Daoy (cell line): ENCODE results near the gene IPMK. TPM values are rescaled to one million over a fixed set of nuclear protein-coding genes. Genes with fewer than 3 reads are reported as not detected.
"Not testable (repeated sequence)": the region's sequence is repeated elsewhere in the genome, so short reads cannot be mapped to it uniquely, and the experiment has no call there.

Experiments used
- DNase-seq: peaks from one replicate; pipeline ENCODE4 v3.0.0-alpha.2; 2015; ENCODE audit warnings: low read depth
- total RNA-seq: library from RNA; depleted of rRNA; stranded (reverse); fragments of >200 nt; shearing (Covaris generic); gene quantifications from 2 replicates; pipeline ENCODE4 v1.2.3, GENCODE V29; 2014

The IPMK gene
- total RNA-seq, 1 experiment from 2014 or later, result 3.9 TPM

DNA sequence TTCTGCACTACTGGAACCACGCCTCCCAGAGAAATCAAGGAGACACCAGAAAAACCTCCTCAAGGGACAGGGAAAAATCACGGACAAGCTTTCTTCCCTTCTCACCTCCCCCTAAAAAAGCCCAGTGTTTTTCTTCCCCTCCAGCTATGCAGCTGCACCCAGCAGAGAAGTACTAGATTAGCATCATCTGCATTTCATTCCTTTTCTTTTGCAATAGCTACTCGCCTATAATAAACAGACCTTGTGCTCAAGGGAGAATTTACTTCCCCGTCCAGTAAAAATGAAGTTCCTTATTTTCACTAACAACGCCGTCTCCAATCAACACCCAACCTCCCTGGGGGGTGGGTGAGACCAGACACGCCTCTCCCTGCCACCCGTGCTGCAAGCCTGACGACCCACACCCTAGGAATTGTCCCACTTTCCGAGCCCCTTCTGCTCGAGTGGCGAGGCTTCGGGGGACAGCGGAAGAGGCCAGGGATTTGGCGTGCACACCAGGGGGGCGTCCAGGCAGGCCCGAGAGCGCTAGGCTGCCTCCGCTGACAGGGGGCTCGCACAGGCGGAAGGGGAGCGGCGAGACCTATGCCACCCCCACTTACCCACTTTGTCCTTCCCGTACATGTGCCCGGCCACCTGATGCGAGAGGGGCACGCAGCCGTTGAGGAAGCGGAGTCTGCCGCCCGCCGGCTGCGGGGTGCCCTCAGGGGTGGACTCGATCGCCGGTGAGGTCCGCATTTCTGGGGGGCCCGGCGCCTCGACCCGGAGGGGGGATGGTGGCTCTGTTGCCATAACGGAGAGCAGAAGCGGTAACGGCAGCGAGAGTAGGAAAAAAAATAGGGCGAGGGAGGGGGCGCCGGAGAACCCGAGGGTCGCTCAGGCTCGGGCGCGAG, 625 bp downstream of the IPMK start:
- peak; percentile 39 for DNase-seq

DNA sequence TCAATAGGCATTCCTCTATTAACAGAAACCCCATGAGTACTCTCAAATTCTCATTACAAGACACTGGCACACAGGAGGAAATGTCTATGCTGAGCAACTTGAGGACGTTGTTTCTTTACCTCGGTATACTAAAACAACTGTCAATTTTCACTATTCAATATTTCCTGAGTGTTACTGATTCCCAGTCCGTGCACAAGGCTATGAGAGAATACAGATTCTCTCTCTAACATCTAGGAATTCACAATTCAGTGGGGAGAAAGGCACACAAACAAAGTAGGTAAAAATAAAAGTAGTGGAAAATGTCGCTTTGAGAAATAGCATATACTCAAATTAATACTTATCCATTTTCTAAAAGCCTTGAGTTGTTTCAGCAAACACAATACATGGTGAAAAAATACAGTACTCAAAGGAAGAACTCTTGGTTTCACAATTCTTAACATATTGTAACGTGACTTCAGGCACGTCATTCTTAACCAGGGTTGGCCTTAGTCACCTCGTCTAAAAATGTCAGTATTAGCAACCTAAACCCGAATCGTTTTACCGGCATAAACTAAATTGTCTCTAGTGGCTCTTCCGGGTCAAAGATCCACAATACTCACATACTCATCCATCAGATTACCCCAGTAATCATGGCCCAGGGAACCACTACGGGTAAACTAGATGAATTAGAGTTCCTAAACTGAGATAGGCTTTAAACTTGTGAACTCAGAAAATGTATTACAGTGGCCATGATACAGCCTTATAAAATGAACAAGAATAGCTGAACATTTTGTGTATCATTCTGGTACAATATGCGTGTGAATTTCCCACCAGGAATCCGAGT, 1.5 kb downstream of the IPMK start:
- DNase-seq, result peak; percentile 41

- no peak for DNase-seq
Observed at GRCh38 chr10:58265249-58265648, 2.4 kb downstream of the IPMK start.

DNA sequence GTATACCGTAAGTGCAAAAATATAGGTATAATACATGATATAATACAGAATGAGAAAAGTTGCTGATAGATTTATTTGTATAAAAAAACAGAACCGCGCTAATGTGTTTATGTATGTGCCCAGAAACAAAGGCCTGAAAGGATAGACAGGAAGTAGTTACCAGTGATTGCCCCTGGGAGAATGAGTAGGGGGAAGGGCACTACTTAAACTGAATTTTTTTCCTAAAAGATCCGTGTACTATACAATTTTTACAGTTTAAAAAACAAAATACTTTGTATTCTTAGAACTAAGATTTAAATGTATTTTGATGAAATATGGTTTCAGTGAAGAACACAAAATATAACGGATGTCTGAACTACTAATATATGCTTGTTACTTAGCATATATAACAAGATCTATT, 2.9 kb downstream of the IPMK start:
- DNase-seq, result no peak

DNA sequence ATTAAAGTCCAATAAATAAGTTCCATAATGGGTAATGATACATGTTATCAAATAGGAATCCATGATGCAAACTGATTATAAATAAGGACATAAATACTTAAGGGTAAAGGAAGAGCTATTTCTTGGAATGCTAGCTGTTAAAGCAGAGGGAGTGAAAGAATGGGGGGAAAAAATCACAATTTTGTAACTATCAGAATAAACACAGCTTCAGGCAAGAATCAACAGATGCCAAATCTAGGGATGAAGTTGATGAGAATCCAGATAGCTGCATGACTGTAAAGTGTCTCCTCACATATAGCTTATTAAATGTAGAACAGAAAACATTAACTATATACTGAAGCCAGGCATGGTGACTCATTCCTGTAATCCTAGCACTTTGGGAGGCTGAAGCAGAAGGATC, 4.9 kb downstream of the IPMK start:
- DNase-seq, result no peak

DNA sequence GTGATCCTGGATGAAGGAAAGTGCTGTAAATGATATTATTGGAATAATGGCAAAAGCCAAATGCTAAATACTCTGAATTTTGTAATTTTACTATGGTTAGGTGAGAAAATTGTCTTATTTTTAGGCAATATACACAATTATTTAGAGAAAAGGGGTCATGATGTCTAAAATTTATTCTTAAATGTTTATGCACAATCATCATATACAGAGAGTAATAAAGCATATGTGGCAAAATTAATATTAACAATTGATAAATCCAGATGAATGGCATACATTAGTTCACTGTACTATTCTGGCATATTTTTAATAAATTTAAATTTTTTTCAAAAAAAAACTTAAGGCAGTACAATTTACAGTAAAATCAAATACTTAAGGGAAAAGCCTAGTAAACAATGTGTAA, 7.4 kb downstream of the IPMK start:
- DNase-seq, result no peak

- no peak for DNase-seq
Observed at GRCh38 chr10:58258977-58259692, 8.6 kb downstream of the IPMK start.

- DNase-seq, result not testable (repeated sequence)
Observed at GRCh38 chr10:58256013-58256780, 11.5 kb downstream of the IPMK start.

DNA sequence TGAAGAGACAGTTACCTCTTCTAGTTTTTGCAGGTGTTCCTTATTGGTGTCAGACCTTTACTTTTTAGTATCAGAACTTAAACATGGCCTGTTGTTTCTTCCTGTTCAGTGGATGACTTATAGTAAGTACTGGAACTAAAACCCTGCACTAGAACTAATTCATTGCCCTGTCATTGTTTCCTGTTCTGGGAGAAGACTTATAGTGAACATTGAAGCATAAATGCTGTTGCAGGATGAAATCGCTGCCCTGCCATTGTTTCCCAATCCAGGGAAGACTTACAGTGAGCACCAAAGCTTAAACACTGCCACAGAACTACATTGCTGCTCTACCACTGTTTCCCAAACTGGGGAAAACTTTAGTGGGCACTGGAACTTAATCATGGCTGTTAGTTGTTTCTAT, 13.1 kb downstream of the IPMK start:
- no peak for DNase-seq

GRCh38 chr10:58253184-58253583, 14.5 kb downstream of the IPMK start:
- no peak for DNase-seq

- DNase-seq, result not testable (repeated sequence)
Observed at GRCh38 chr10:58244666-58245065, 23.0 kb downstream of the IPMK start.

DNA sequence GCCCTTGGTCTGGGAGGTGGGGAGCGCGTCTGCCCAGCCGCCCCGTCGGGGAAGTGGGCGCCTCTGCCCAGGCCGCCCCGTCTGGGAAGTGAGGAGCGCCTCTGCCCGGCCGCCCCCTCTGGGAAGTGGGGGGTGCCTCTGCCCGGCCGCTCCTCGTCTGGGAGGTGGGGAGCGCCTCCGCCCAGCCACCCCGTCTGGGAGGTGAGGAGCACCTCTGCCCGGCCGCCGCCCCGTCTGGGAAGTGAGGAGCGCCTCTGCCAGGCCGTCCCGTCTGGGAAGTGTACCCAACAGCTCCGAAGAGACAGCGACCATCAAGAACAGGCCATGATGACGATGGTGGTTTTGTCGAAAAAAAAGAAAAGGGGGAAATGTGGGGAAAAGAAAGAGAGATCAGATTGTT, 23.5 kb downstream of the IPMK start:
- not testable (repeated sequence) for DNase-seq

DNA sequence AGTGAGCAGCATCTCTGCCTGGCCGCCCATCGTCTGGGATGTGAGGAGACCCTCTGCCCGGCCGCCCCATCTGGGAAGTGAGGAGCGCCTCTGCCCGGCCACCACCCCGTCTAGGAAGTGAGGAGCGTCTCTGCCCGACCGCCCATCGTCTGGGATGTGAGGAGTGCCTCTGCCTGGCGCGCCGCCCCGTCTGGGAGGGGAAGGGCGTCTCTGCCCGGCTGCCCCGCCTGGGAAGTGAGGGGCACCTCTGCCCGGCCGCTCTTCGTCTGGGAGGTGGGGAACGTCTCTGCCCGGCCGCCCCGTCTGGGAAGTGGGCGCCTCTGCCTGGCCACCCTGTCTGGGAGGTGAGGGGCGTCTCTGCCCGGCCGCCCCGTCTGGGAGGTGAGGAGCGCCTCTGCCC, 23.9 kb downstream of the IPMK start:
- DNase-seq, result not testable (repeated sequence)

GRCh38 chr10:58243269-58243668, 24.4 kb downstream of the IPMK start:
- no peak for DNase-seq

DNA sequence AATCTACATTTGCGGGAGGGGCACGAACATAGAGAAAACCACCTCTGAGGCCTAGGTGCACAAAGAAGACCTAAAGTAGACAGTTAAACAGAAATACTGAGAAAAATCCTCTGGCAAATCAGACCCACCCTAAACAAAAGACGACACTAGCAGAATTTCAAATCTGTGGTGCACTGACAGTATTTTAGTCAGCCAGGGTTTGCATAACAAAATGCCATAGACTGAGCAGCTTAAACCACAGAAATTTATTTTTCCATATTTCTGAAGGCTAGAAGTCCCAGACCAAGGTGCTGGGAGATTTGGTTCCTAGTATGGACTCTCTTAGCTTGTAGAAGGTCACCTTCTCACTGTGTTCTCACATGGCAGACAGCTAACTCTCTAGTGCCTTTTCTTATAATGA, 26.3 kb downstream of the IPMK start:
- DNase-seq, result no peak

DNA sequence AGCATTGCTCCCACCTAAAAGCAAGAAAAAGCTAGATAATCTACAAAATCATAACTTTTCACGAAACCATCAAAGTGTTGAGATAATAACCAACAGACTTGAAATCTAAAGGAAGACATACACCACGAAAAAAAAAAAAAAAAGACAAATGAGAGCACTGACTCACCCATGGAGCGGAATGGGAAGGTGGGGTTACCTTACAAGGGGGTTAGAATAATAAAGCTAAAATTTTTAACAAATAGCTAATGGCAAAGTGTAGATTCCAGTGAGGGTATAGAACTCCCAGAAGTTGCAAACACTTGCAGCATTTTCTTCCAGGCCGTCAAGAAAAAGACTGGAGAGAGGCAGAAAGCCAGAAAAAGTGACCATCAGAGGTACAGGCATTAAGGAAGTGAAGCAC, 27.2 kb downstream of the IPMK start:
- peak; percentile 61 for DNase-seq

- DNase-seq, result peak; percentile 6
Observed at GRCh38 chr10:58239561-58240169, 28.0 kb downstream of the IPMK start.

GRCh38 chr10:58237014-58237834, 30.5 kb downstream of the IPMK start:
- DNase-seq, result peak; percentile 70

DNA sequence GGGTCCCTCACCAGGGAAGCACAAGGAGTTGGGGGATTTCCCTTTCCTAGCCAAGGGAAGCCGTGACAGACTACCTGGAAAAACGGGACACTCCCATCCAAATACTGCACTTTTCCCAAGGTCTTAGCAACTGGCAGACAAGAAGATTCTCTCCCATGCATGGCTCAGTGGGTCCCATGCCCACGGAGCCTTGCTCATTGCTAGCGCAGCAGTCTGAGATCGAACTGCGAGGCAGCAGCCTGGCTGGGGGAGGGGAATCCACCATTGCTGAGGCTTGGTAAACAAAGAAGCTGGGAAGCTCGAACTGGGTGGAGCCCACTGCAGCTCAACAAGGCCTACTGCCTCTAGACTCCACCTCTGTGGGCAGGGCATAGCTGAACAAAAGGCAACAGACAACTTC, 37.8 kb downstream of the IPMK start:
- DNase-seq, result not testable (repeated sequence)

- no peak for DNase-seq
Observed at GRCh38 chr10:58225654-58226053, 42.0 kb downstream of the IPMK start.
